HCT116 (cell line): ENCODE data around the gene IQGAP2. TPM values are rescaled to one million over a fixed set of nuclear protein-coding genes. Genes with fewer than 3 reads are reported as not detected.

Experiments
- ATAC-seq: fragments of 200-7000 bp; cut with Tn5 transposase; 2 replicates; pipeline ENCODE4 v1.9.1; 2020; ENCODE audit warnings: mild to moderate bottlenecking, moderate library complexity
- BruUV-seq: library from RNA; stranded (reverse); fragments of 400-500 nt; replicated peaks from 2 replicates; lab custom pipeline; 2021; lab: Mats Ljungman, UMichigan
- CTCF ChIA-PET: fragments of 300-600 bp; sonication (Branson Sonifier 250); formaldehyde crosslinking; loops from one replicate; lab custom pipeline; 2021; ENCODE audit warnings: antibody characterized with exemption; lab: Charles Lee
- POLR2A ChIA-PET: fragments of 300-600, 350-600 bp; sonication (Branson Sonifier 250); formaldehyde crosslinking; loops from one replicate; lab custom pipeline; 2021; ENCODE audit warnings: antibody characterized with exemption; lab: Charles Lee
- RAD21 ChIA-PET, 2 experiments: fragments of 300-600 bp; sonication (Branson Sonifier 250); formaldehyde crosslinking; loops; one replicate each; lab custom pipeline; 2023; ENCODE audit warnings: low total read pairs in 2 of 2; ENCODE audit not compliant: uncharacterized antibody in 2 of 2, unreplicated experiment in 2 of 2, low non-redundant PET in 1 of 2; lab: Charles Lee
- DNase-seq: peaks from one replicate; pipeline ENCODE4 v3.0.0-alpha.2; 2010; ENCODE audit warnings: low read depth, low spot score
- H2AFZ ChIP-seq: fragments of 200-600 bp; shearing (Covaris generic), sonication (generic); 2 replicates; pipeline ENCODE4 v1.6.1; 2017; ENCODE audit warnings: low read depth, mixed run types, mixed read lengths, antibody characterized with exemption, low read length; ENCODE audit not compliant: poor library complexity, severe bottlenecking
- H3K27ac ChIP-seq: 2 replicates; pipeline ENCODE4 v1.5.1; 2012; ENCODE audit warnings: low read depth, low read length
- H3K27me3 ChIP-seq: fragments of 200-600 bp; sonication (generic); 2 replicates; pipeline ENCODE4 v1.6.1; 2016; ENCODE audit warnings: mixed run types, low read length, mixed read lengths; ENCODE audit not compliant: insufficient read depth
- H3K36me3 ChIP-seq, 2 experiments: fragments of 200-500 bp in 1 of 2; fragments of 200-600 bp in 1 of 2; sonication (Bioruptor generic) in 1 of 2; sonication (generic) in 1 of 2; 2 replicates each; pipeline versions ENCODE4 v1.5.1 to v1.6.1; 2014 to 2016; ENCODE audit warnings: low read length in 2 of 2, inconsistent platforms in 1 of 2, mixed read lengths in 1 of 2, mixed run types in 1 of 2; ENCODE audit not compliant: insufficient read depth in 2 of 2, control insufficient read depth in 1 of 2
- H3K4me1 ChIP-seq, 2 experiments: fragments of 200-600 bp in 1 of 2; sonication (generic) in 1 of 2; 2 replicates each; pipeline versions ENCODE4 v1.5.1 to v1.6.1; 2012 to 2017; ENCODE audit warnings: low read length in 2 of 2, inconsistent platforms in 1 of 2, mild to moderate bottlenecking in 1 of 2, mixed read lengths in 1 of 2, mixed run types in 1 of 2, moderate library complexity in 1 of 2; ENCODE audit not compliant: insufficient read depth in 2 of 2, control insufficient read depth in 1 of 2
- H3K4me2 ChIP-seq: fragments of 200-600 bp; sonication (generic); 2 replicates; pipeline ENCODE4 v1.6.1; 2017; ENCODE audit warnings: mixed run types, low read length, mixed read lengths
- H3K4me3 ChIP-seq, 2 experiments: fragments of 200-600 bp in 1 of 2; sonication (generic) in 1 of 2; replicated peaks in 1 of 2; 2 replicates each; pipeline ENCODE4 v1.5.1; 2011 to 2016; ENCODE audit warnings: low read length in 2 of 2, control low read depth in 1 of 2, low read depth in 1 of 2, mild to moderate bottlenecking in 1 of 2, mixed read lengths in 1 of 2, mixed run types in 1 of 2
- H3K79me2 ChIP-seq: fragments of 200-600 bp; sonication (generic); 2 replicates; pipeline ENCODE4 v1.6.1; 2017; ENCODE audit warnings: mild to moderate bottlenecking, mixed run types, low read length, moderate library complexity, mixed read lengths; ENCODE audit not compliant: insufficient read depth
- H3K9ac ChIP-seq: fragments of 200-600 bp; sonication (generic); 2 replicates; pipeline ENCODE4 v1.6.1; 2016; ENCODE audit warnings: low read length, mixed read lengths
- H3K9me2 ChIP-seq: fragments of 200-600 bp; sonication (generic), shearing (Covaris generic); 2 replicates; pipeline ENCODE4 v1.6.1; 2017; ENCODE audit warnings: mixed run types, mild to moderate bottlenecking, moderate library complexity; ENCODE audit not compliant: insufficient read depth
- H3K9me3 ChIP-seq, 2 experiments: fragments of 200-500 bp in 1 of 2; fragments of 200-600 bp in 1 of 2; sonication (Bioruptor generic) in 1 of 2; sonication (generic) in 1 of 2; 2 replicates each; pipeline ENCODE4 v1.6.1; 2014 to 2017; ENCODE audit warnings: low read length in 2 of 2, mixed read lengths in 2 of 2, inconsistent platforms in 1 of 2, low read depth in 1 of 2, mild to moderate bottlenecking in 1 of 2, mixed run types in 1 of 2, moderate library complexity in 1 of 2; ENCODE audit not compliant: control insufficient read depth in 1 of 2, insufficient read depth in 1 of 2
- H4K20me1 ChIP-seq: fragments of 200-600 bp; sonication (generic), shearing (Covaris generic); 2 replicates; pipeline ENCODE4 v1.6.1; 2017; ENCODE audit warnings: mixed run types, mild to moderate bottlenecking, moderate library complexity; ENCODE audit not compliant: insufficient read depth
- CTCF ChIP-seq, 3 experiments: fragments of 200-600 bp in 1 of 3; sonication (generic) in 1 of 3; IDR thresholded peaks in 2 of 3; conservative IDR thresholded peaks in 1 of 3; 2 replicates each; pipeline ENCODE4 v1.5.1; 2012 to 2017; ENCODE audit warnings: low read depth in 2 of 3, low read length in 2 of 3, antibody characterized with exemption in 1 of 3, borderline replicate concordance in 1 of 3, control low read depth in 1 of 3, mild to moderate bottlenecking in 1 of 3, mixed read lengths in 1 of 3, mixed run types in 1 of 3, moderate library complexity in 1 of 3; ENCODE audit not compliant: insufficient read depth in 1 of 3
- JUND ChIP-seq: IDR thresholded peaks from 2 replicates; pipeline ENCODE4 v1.6.1; 2012
- YY1 ChIP-seq: IDR thresholded peaks from 2 replicates; pipeline ENCODE4 v1.6.1; 2011; ENCODE audit warnings: low read length, low read depth, moderate library complexity, mild to moderate bottlenecking; ENCODE audit not compliant: insufficient replicate concordance; ENCODE audit errors: extremely low read depth
- ZNF274 ChIP-seq: fragments of 200-500 bp; sonication (Bioruptor generic); IDR thresholded peaks from 2 replicates; pipeline ENCODE4 v1.6.1; 2014; ENCODE audit warnings: mild to moderate bottlenecking, low read depth, low read length, inconsistent platforms
- intact Hi-C: fragments of 100-400 bp; cut with micrococcal nuclease; formaldehyde crosslinking; loops from 2 replicates; pipeline ENCODE4 v1.10.0; 2022
- total RNA-seq: library from RNA; stranded (reverse); gene quantifications from one replicate; pipeline ENCODE4 v1.2.1, GENCODE V29; 2021; ENCODE audit not compliant: unreplicated experiment
- TF ChIP-seq, protein P1 (sequence below): IDR thresholded peaks from 2 replicates; pipeline ENCODE4 v1.6.1; 2011; ENCODE audit warnings: mild to moderate bottlenecking, low read length, moderate library complexity; ENCODE audit not compliant: insufficient replicate concordance; ENCODE audit errors: extremely low read depth

The IQGAP2 gene
- total RNA-seq, 1 experiment from 2014 or later = 2.0 TPM

- no peaks in the 10 kb centered on the region for H4K20me1 ChIP-seq
- no peak overlapping the region for H3K27ac ChIP-seq
- CTCF ChIA-PET = interaction anchor here (1.2 to 1.4 kb wide), 2 partner anchors 13 to 16 kb away, joined by 3 read pairs; no protein-coding TSS in a partner anchor
- no peak overlapping the region for H2AFZ ChIP-seq
- RAD21 ChIA-PET = interaction anchor here in 1 of 2 experiments (0.7 kb wide), 1 partner anchor 101 kb away, joined by 3 read pairs; no protein-coding TSS in a partner anchor
- ATAC-seq = peak; percentile 83
- H3K36me3 ChIP-seq = no peaks in the 10 kb centered on the region
- H3K9me2 ChIP-seq = no peaks in the 10 kb centered on the region
- H3K4me3 ChIP-seq = no peak overlapping the region
- no peaks in the 10 kb centered on the region for H3K4me1 ChIP-seq
- H3K4me2 ChIP-seq = no peak overlapping the region
- no peak overlapping the region for H3K9ac ChIP-seq
- DNase-seq = no peak
- intact Hi-C loops = no loop called here
- H3K79me2 ChIP-seq = no peaks in the 10 kb centered on the region
- no peaks in the 10 kb centered on the region for H3K9me3 ChIP-seq
- H3K27me3 ChIP-seq = no peaks in the 10 kb centered on the region
- TF ChIP-seq YY1 (no peak), CTCF (IDR thresholded peaks at IDR 0.05 in 2 of 3, conservative IDR thresholded peaks at IDR 0.05 in 1 of 3; ENCODE audit: borderline replicate concordance in 1 of 3, insufficient read depth in 1 of 3, low read depth in 2 of 3, low read length in 2 of 3) (peak in 2 of 3 experiments; percentile 27 to 34; a peak in 2 of 6 replicates)
- no TSS peak for BruUV-seq
- POLR2A ChIA-PET = no interaction called here
These were observed 80.3 kb downstream of the IQGAP2 start for GRCh38 chr5:76483433-76483832.

DNA sequence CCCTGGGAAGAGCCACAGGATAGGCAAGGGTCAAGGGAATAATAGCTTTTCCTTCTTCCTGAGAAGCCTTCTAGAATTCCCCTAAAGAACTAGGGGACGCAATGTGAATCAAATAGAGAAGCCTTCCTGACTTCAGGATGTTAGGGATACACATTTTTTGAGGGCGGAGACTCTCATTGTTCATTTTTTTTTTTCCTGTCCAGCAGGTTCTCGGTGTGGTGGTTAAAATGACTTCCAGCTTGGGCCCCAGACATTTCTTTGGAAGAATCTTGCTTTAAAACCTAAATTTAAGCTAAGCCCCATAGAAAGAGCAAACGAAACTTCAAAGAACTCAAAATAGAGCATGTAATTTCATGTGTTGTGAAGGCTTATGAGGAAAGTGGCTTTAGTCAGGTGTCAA, 80.8 kb downstream of the IQGAP2 start:
- no peak; the same call in 1 of the 2 replicates for ATAC-seq
- no peaks in the 10 kb centered on the region for H3K36me3 ChIP-seq
- H3K9me2 ChIP-seq = no peaks in the 10 kb centered on the region
- no peaks in the 10 kb centered on the region for H4K20me1 ChIP-seq
- RAD21 ChIA-PET = no interaction called here
- no peak overlapping the region for H2AFZ ChIP-seq
- H3K79me2 ChIP-seq = no peaks in the 10 kb centered on the region
- no TSS peak for BruUV-seq
- no peak overlapping the region for H3K4me2 ChIP-seq
- no peaks in the 10 kb centered on the region for H3K9me3 ChIP-seq
- intact Hi-C loops = no loop called here
- H3K4me3 ChIP-seq = no peak overlapping the region
- H3K27ac ChIP-seq = no peak overlapping the region
- H3K4me1 ChIP-seq = no peaks in the 10 kb centered on the region
- TF ChIP-seq JUND (no peak), ZNF274 (no peak)
- TF ChIP-seq, protein P1, sequence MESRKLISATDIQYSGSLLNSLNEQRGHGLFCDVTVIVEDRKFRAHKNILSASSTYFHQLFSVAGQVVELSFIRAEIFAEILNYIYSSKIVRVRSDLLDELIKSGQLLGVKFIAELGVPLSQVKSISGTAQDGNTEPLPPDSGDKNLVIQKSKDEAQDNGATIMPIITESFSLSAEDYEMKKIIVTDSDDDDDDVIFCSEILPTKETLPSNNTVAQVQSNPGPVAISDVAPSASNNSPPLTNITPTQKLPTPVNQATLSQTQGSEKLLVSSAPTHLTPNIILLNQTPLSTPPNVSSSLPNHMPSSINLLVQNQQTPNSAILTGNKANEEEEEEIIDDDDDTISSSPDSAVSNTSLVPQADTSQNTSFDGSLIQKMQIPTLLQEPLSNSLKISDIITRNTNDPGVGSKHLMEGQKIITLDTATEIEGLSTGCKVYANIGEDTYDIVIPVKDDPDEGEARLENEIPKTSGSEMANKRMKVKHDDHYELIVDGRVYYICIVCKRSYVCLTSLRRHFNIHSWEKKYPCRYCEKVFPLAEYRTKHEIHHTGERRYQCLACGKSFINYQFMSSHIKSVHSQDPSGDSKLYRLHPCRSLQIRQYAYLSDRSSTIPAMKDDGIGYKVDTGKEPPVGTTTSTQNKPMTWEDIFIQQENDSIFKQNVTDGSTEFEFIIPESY = no peak
- TF ChIP-seq, all 23 proteins: peak for 0
- ChIA-PET CTCF (interaction anchor here (1.2 to 1.4 kb wide), 2 partner anchors 13 to 16 kb away, joined by 3 read pairs; no protein-coding TSS in a partner anchor), POLR2A (no interaction called here)
- H3K9ac ChIP-seq = no peak overlapping the region
- H3K27me3 ChIP-seq = no peaks in the 10 kb centered on the region
- DNase-seq = no peak
